GM18873 (cell line): ENCODE measurements around the gene BAK1.
"Not testable (repeated sequence)": the region's sequence is repeated elsewhere in the genome, so short reads cannot be mapped to it uniquely, and the experiment has no call there.

Experiments used
- ATAC-seq: cut with Tn5 transposase; IDR thresholded peaks from one replicate; pipeline ENCODE4 v1.9.1; 2021; ENCODE audit warnings: mild to moderate bottlenecking, moderate library complexity, moderate number of reproducible peaks; ENCODE audit not compliant: unreplicated experiment, low FRiP score

The BAK1 gene

GRCh38 chr6:33558801-33559200 is 21.3 kb downstream of the BAK1 start:
- no peak for ATAC-seq

- ATAC-seq, result no peak
These were observed 22.7 kb downstream of the BAK1 start for GRCh38 chr6:33557376-33557775.

DNA sequence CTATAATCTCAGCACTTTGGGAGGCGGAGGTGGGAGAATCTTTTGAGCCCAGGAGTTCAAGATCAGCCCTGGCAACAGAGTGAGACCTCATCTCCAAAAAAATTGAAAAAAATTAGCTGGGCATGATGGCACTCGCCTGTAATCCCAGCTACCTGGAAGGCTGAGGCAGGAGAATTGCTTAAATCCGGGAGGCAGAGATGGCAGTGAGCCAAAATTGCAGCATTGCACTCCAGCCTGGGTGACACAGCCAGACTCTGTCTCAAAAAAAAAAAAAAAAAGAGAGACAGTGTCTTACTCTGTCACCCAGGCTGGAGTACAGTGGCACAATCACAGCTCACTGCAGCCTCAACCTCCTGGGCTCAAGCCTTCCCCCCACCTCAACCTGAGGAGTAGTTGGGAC is 27.2 kb downstream of the BAK1 start:
- ATAC-seq, result not testable (repeated sequence)

DNA sequence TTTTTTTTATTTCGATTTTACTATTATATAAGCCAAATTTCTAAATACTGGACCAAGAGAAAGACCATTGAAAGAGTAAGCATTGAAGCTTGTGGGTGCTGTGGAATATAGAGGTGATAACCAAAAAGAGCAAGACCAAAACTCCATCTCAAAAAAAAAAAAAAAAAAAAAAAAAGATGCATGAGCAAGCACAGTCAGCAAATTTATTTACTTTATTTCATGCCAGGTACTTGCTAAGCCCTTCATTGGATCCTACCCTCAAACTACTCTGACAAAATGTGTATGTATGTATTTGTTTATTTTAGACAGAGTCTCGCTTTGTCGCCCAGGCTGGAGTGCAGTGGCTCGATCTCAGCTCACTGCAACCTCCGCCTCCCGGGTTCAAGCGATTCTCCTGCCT is 27.8 kb downstream of the BAK1 start:
- ATAC-seq, result no peak

DNA sequence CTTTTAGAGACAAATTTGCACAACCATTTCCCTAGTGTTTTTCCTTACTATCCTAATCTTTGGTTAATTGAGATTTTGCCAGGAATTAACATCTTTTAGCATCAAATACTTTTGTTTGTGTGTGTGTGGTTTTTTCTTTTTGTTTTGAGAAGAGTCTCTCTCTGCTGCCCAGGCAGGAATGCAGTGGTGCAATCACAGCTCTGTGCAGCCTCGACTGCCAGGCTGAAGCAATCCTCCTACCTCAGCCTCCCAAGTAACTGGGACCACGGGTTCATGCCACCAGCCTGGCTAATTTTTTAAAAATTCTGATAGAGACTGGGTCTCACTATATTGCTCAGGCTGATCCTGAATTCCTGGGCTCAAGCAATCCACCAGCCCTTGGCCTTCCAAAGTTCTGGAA is 28.5 kb downstream of the BAK1 start:
- no peak for ATAC-seq

DNA sequence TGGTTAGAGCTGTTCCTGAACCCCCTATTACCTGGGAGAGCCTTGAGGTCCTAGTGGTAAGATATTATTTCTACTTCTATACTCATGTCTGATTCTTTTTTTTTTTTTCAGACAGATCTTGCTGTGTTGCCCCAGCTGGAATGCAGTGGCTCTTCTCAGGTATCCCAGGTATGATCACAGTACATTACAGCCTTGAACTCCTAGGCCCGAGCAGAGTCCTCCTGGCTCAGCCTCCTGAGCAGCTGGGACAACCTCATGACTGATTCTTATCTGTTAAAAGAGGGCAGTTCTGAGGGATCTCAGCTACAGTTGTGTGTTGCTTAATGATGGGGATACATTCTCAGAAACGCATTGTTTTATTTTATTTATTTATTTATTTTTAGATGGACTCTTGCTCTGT is 30.2 kb downstream of the BAK1 start:
- no peak for ATAC-seq

DNA sequence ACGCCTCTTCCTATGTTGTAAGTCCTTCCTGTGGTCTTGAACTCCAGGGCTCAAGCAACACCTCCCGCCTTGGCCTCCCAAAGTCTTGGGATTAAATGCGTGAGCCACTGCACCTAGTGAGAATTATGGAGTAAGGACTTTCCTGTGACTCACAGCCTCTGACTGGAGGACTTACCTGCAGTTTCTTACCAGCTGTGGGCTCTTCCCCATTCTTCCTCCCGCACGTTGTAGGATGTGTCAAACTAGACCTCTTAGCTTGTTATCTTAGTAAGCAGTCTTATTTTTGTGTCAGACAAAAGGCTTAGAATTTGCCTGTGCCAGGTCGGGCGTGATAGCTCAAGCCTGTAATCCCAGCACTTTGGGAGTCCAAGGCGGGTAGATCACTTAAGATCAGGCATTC is 30.9 kb downstream of the BAK1 start:
- ATAC-seq, result no peak

DNA sequence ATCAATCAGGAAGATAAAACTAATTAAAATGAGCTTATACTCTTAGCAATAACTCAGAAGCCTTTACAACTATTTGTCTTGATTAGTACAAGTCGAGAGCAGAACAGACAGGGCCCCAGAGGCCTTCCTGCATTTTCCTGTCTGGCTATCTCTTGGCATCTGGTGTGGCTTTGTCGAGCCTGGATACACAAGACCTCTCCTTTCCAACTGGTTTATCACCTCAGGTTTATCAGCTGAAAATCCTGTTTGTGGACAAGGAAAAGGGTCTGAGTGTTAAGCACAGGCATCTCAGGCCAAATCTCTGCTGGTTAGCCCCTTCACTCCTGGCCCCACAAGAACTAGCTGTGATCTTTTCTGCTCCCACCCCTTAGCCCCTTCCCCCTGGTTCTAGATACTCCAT is 32.6 kb downstream of the BAK1 start:
- no peak for ATAC-seq

DNA sequence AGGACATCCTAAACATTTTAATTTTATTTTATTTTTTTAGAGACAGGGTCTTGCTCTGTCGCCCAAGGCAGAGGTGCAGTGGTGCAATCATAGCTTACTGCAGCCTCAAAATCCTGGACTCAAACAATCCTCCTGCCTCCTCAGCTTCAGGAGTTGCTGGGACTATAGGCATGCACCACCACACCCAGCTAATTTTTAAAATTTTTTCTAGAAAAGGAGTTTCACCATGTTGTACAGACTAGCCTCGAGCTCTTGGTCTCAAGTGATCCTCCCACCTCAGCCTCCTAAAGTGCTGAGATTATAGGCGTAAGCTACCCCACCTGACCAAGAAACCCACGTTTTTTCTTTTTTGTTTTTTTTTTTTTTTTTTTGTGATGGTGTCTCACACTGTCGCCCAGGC is 33.3 kb downstream of the BAK1 start:
- no peak for ATAC-seq

GRCh38 chr6:33545292-33545691 is 34.8 kb downstream of the BAK1 start:
- not testable (repeated sequence) for ATAC-seq

DNA sequence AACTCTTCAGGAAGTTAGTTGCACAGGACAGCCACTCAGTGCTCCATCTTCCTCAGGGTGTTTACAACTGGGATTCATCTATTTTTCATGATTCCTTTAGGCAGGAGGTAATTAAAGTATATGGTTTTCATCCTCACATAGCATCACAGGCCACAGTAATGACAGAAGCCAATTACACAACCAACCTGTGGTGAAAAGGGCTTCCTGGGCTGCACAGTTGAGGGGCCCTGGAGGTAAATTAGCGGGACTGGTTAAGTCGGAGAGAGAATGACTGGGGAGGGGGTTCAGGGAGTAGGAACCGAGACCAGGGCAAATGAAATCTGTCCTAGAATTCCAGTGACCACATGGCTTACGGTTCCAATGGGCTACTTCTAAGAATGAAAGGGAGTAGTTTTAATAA is 37.0 kb downstream of the BAK1 start:
- no peak for ATAC-seq

- ATAC-seq, result no peak
These were observed 39.3 kb downstream of the BAK1 start for GRCh38 chr6:33540768-33541167.

DNA sequence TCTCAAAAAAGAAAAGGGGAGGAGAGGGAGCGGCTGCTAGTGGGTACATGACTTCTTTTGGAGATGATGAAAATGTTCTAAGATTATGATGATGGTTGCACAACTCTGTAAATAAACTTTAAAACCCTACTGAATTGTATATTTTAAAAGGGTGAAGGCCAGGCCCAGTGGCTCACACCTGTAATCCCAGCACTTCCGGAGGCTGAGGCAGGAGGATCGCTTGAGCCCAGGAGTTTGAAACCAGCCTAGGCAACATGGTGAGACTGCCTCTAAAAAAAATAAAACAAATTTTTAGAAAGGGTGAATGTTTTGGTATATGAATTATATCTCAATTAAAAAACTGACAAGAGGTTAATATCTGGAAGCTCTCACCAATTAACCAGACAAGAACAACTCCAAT is 45.4 kb downstream of the BAK1 start:
- no peak for ATAC-seq

GRCh38 chr6:33533163-33533869 is 46.8 kb downstream of the BAK1 start:
- not testable (repeated sequence) for ATAC-seq

- ATAC-seq, result not testable (repeated sequence)
These were observed 47.6 kb downstream of the BAK1 start for GRCh38 chr6:33532431-33532830.

DNA sequence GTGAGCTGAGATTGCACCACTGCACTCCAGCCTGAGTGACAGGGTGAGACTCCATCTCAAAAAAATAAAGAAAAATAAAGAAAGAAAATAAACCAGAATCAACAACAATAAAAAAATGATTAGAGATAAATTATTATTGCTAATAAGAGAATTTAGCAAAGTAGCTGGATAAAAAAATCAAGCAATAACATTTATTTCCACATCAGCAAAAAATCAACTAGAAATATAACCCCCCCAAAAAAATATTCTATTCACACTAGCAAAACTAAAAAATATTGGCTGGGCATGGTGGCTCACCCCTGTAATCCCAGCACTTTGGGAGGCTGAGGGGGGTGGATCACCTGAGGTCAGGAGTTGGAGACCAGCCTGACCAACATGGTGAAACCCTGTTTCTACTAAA is 49.5 kb downstream of the BAK1 start:
- not testable (repeated sequence) for ATAC-seq
